GM12878 (cell line): Measurements from ENCODE around the gene HLA-DRA. TPM values are rescaled to one million over a fixed set of nuclear protein-coding genes. Genes with fewer than 3 reads are reported as not detected.

Source experiments
- CEBPB ChIP-seq, 2 experiments: fragments of 150-350 bp in 1 of 2; IDR thresholded peaks; 2 replicates each; pipeline ENCODE4 v1.6.1; 2012 to 2014; ENCODE audit warnings: low read depth in 2 of 2, low read length in 2 of 2, borderline replicate concordance in 1 of 2, inconsistent platforms in 1 of 2
- CHD1 ChIP-seq: IDR thresholded peaks from 2 replicates; pipeline ENCODE4 v1.6.1; 2012; ENCODE audit warnings: low read depth, low read length, improper control_type of control experiment
- GABPA ChIP-seq: IDR thresholded peaks from 2 replicates; pipeline ENCODE4 v1.6.1; 2014; ENCODE audit warnings: antibody characterized with exemption, low read depth, mild to moderate bottlenecking, inconsistent platforms
- IRF3 ChIP-seq: fragments of 450-650 bp; IDR thresholded peaks from 2 replicates; pipeline ENCODE4 v1.6.1; 2014; ENCODE audit warnings: mild to moderate bottlenecking
- POLR2AphosphoS2 ChIP-seq: IDR thresholded peaks from 2 replicates; pipeline ENCODE4 v1.6.1; 2011; ENCODE audit warnings: low read depth, mild to moderate bottlenecking, low read length, improper control_type of control experiment, moderate library complexity
- RAD21 ChIP-seq: IDR thresholded peaks from 2 replicates; pipeline ENCODE4 v1.6.1; 2011; ENCODE audit warnings: mild to moderate bottlenecking, low read depth, low read length, moderate library complexity; ENCODE audit not compliant: insufficient read depth
- RB1 ChIP-seq: fragments of 450-650 bp; formaldehyde crosslinking; IDR thresholded peaks from 2 replicates; pipeline ENCODE4 v1.6.1; 2017; ENCODE audit warnings: mild to moderate bottlenecking, borderline replicate concordance
- SMAD1 ChIP-seq: fragments of 450-650 bp; IDR thresholded peaks from 2 replicates; pipeline ENCODE4 v1.6.1; 2018; ENCODE audit warnings: mild to moderate bottlenecking, low read depth; ENCODE audit not compliant: partially characterized antibody
- ZBTB33 ChIP-seq: fragments of 450-650 bp; IDR thresholded peaks from 2 replicates; pipeline ENCODE4 v1.6.1; 2017; ENCODE audit warnings: mild to moderate bottlenecking
- ZNF687 ChIP-seq: fragments of 450-650 bp; IDR thresholded peaks from 2 replicates; pipeline ENCODE4 v1.6.1; 2017; ENCODE audit warnings: mild to moderate bottlenecking, moderate library complexity
- polyA plus RNA-seq, 11 experiments: library from polyadenylated mRNA; depleted of rRNA in 4 of 11; unstranded in 6 of 11; stranded (reverse) in 5 of 11; fragments of >200 nt; fragmentation: Nextera tagmentation in 4 of 11; fragmentation: Illumina TruSeq in 1 of 11; extraction: Ambion mirVana in 4 of 11; extraction: Trizol in 1 of 11; gene quantifications; 1 replicate in 1 of 11; 2 replicates in 10 of 11; pipeline versions ENCODE4 v1.2.1 to v1.2.3, GENCODE V29; 2011 to 2016; ENCODE audit warnings: inconsistent platforms in 2 of 11, missing spikeins in 2 of 11, low read depth in 1 of 11
- total RNA-seq, 4 experiments: library from RNA; depleted of rRNA in 3 of 4; stranded (reverse); fragments of >200 nt in 3 of 4; fragmentation: Illumina TruSeq in 1 of 4; extraction: Trizol in 1 of 4; gene quantifications; 2 replicates each; pipeline versions ENCODE4 v1.2.1 to v1.2.3, GENCODE V29; 2013 to 2021
- TF ChIP-seq, protein P1 (sequence below): fragments of 450-650 bp; IDR thresholded peaks from 2 replicates; pipeline ENCODE4 v1.6.1; 2017; ENCODE audit warnings: mild to moderate bottlenecking, moderate library complexity
- TF ChIP-seq, protein P2 (sequence below): fragments of 150-350 bp; IDR thresholded peaks from 2 replicates; pipeline ENCODE4 v1.6.1; 2016; ENCODE audit warnings: low read depth, low read length

HLA-DRA gene
- total and polyA plus RNA-seq, 10 of the 15 experiments (the other 5 are each of a cell fraction or from before 2014, with no cell fraction given): 2,040 to 7,093 (median 2,859) TPM

- no peak for TF ChIP-seq SMAD1
- no peak for TF ChIP-seq CEBPB (IDR thresholded peaks at IDR 0.05; ENCODE audit: borderline replicate concordance in 1 of 2, low read depth in 2 of 2, low read length in 2 of 2)
- TF ChIP-seq, protein P1, sequence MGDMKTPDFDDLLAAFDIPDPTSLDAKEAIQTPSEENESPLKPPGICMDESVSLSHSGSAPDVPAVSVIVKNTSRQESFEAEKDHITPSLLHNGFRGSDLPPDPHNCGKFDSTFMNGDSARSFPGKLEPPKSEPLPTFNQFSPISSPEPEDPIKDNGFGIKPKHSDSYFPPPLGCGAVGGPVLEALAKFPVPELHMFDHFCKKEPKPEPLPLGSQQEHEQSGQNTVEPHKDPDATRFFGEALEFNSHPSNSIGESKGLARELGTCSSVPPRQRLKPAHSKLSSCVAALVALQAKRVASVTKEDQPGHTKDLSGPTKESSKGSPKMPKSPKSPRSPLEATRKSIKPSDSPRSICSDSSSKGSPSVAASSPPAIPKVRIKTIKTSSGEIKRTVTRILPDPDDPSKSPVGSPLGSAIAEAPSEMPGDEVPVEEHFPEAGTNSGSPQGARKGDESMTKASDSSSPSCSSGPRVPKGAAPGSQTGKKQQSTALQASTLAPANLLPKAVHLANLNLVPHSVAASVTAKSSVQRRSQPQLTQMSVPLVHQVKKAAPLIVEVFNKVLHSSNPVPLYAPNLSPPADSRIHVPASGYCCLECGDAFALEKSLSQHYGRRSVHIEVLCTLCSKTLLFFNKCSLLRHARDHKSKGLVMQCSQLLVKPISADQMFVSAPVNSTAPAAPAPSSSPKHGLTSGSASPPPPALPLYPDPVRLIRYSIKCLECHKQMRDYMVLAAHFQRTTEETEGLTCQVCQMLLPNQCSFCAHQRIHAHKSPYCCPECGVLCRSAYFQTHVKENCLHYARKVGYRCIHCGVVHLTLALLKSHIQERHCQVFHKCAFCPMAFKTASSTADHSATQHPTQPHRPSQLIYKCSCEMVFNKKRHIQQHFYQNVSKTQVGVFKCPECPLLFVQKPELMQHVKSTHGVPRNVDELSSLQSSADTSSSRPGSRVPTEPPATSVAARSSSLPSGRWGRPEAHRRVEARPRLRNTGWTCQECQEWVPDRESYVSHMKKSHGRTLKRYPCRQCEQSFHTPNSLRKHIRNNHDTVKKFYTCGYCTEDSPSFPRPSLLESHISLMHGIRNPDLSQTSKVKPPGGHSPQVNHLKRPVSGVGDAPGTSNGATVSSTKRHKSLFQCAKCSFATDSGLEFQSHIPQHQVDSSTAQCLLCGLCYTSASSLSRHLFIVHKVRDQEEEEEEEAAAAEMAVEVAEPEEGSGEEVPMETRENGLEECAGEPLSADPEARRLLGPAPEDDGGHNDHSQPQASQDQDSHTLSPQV: no peak
- no peak for TF ChIP-seq CHD1
- peak; percentile 35; the same call in 1 of the 2 replicates for TF ChIP-seq RB1
- TF ChIP-seq ZBTB33: no peak
- no peak for TF ChIP-seq ZNF687
- TF ChIP-seq POLR2AphosphoS2: no peak
- TF ChIP-seq GABPA: no peak
- peak; percentile 76 for TF ChIP-seq RAD21
- TF ChIP-seq IRF3: no peak
- TF ChIP-seq, protein P2, sequence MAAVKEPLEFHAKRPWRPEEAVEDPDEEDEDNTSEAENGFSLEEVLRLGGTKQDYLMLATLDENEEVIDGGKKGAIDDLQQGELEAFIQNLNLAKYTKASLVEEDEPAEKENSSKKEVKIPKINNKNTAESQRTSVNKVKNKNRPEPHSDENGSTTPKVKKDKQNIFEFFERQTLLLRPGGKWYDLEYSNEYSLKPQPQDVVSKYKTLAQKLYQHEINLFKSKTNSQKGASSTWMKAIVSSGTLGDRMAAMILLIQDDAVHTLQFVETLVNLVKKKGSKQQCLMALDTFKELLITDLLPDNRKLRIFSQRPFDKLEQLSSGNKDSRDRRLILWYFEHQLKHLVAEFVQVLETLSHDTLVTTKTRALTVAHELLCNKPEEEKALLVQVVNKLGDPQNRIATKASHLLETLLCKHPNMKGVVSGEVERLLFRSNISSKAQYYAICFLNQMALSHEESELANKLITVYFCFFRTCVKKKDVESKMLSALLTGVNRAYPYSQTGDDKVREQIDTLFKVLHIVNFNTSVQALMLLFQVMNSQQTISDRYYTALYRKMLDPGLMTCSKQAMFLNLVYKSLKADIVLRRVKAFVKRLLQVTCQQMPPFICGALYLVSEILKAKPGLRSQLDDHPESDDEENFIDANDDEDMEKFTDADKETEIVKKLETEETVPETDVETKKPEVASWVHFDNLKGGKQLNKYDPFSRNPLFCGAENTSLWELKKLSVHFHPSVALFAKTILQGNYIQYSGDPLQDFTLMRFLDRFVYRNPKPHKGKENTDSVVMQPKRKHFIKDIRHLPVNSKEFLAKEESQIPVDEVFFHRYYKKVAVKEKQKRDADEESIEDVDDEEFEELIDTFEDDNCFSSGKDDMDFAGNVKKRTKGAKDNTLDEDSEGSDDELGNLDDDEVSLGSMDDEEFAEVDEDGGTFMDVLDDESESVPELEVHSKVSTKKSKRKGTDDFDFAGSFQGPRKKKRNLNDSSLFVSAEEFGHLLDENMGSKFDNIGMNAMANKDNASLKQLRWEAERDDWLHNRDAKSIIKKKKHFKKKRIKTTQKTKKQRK: no peak
Measured at GRCh38 chr6:32432050-32432450, 7.6 kb upstream of the HLA-DRA start (continued).
